ENCODE results near the gene ATAD5.
"Not testable (repeated sequence)": the region's sequence is repeated elsewhere in the genome, so short reads cannot be mapped to it uniquely, and the experiment has no call there.

Gene ATAD5

GRCh38 chr17:30822919-30823318 is 8.8 kb upstream of the ATAD5 start:
- not testable (repeated sequence) for DNase-seq (ENCODE audit: low spot score)

- no peak for DNase-seq (ENCODE audit: low spot score)
Measured at GRCh38 chr17:30823421-30823820, 8.3 kb upstream of the ATAD5 start.

GRCh38 chr17:30824002-30824355 is 7.8 kb upstream of the ATAD5 start:
- DNase-seq (ENCODE audit: low spot score): peak; percentile 26

DNA sequence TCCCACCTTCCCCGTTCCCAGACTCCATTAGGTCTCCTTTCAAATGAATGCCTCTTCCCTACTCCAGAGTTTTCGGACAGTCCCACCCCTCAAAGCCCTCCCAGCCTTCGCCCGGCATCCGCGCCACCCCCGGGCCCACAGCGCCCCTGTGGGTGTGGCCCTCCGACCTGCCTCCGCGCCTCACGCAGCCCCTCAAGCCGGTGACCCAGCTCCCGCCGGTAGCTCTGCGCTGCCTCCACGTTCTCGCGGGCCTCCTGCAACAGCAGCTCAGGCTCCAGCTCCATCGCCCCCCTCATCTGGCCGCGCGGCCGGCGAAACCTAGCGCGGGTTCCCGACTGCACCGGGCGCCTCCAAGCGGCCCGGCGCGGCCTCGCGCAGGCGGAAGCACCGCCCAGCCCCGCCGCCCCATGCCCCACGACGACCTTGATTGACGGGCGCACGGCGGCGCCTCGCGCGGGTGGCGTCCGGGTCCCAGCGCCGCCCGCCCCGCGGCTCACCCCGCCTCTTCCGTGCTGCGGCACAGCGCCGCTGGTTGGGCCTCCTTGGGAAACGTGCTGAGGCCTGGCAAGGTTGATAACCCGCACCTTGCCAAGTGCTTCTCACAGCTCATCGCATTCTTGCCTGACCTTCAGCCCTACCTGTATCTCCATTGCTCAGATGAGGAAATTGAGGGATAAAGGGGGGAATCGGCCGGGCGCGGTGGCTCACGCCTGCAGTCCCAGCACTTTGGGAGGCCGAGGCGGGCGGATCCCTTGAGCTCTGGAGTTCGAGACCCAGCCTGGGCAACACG is 7.2 kb upstream of the ATAD5 start, which contains the start of gene CRLF3:
CRLF3 (minus strand) TSS at position 337 of the 790 bp plus-strand sequence; CDS start at position 296, 41 bp downstream.
- peak; percentile 89 for DNase-seq (ENCODE audit: low spot score)

DNA sequence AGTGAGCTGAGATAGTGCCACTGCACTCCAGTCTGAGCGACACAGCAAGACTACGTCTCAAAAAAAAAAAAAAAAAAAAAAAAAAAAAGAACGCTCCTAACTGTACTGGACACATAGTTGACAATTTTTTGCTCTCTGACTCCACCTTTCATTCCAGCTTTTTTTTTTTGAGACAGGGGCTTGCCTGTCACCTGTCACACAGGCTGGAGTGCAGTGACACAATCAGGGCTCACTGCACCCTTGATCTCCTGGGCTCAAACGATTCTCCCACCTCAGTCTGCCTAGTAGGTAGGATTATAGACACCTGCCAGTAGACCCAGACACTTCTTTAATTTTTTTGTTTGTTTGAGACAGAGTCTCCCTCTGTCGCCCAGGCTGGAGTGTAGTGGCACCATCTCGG is 4.7 kb upstream of the ATAD5 start:
- DNase-seq (ENCODE audit: low spot score): no peak

GRCh38 chr17:30829022-30829421 is 2.7 kb upstream of the ATAD5 start:
- no peak for DNase-seq (ENCODE audit: low spot score)

GRCh38 chr17:30831257-30831656 is 509 bp upstream of the ATAD5 start:
- no peak for DNase-seq (ENCODE audit: low spot score)

DNA sequence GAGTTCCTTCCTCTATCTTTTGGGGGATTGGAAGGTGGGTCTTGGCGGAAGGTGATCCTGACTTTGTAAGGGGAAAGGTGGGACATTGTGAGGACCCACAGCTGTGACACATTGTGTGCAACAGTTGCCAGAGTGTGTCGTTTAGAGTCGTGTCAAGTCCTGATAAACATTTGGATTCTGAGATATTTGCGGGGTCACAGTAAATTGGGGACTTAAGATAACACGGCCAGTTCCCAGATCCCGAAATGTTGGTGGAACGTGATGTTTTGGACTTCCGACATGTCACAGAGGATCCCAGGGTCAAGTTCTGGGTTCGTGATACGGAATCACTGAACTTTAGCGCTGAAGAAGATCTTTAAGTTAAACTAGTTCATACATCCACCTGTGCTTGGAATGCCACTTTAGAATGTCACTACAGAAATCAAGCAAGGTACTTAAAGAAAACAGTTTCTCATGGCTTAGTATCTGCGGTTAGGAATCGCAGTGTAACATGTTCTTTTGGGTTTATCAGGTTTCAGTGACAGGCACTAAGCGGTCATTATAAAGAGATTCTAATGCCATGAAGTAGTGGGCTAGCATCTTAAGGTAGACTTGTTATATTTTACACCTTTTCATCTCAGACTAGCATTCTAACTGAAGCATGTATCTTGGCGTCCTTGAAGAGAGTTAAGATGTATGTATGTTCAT is 815 bp downstream of the ATAD5 start:
- no peak for DNase-seq (ENCODE audit: low spot score)

DNA sequence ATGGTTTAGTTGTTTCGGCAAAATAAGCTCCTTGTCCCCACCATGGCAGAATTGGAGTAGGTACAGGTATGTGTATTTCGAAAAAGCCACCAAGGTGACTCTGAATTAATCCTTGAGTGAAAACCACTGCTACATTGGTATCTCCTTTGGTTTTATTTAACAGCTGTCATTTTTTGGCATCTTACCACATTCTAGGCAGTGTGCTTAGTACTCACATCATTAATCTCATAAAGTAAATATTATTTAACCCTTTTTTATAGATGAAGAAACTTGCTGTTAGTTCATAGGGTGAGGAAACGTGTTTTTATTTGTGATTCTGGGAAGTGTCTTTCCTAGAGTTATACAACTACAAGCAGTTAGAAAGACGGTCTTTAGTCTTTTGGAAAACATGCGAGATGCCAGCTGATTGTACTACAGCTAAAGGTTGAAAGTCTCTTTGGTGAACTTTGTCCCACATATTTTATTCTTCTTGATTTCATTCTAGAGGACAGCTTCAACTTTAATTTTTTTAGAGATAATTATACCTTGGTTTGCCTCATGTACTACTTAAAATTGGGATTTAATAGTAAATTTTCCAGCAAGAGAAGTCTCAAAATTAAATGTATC is 6.5 kb downstream of the ATAD5 start:
- DNase-seq (ENCODE audit: low spot score): no peak

- DNase-seq (ENCODE audit: low spot score): no peak
Measured at GRCh38 chr17:30840771-30841170, 9.0 kb downstream of the ATAD5 start.

GRCh38 chr17:30848021-30848420 is 16.3 kb downstream of the ATAD5 start:
- no peak for DNase-seq (ENCODE audit: low spot score)

DNA sequence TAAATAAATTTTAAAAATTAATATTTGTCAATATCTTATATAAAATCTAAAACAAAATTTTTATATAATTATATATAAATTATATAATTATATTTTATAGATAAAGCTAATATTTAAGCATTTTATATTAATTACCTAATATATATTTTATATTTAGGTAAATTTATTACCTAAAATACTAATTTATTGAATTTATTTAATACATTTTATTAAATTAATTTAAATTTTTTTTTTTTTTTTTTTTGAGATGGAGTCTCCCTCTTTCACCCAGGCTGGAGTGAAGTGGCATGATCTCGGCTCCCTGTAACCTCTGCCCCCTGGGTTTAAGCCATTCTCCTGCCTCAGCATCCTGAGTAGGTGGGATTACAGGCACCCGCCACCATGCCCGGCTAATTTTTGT is 22.4 kb downstream of the ATAD5 start:
- no peak for DNase-seq (ENCODE audit: low spot score)

GRCh38 chr17:30858556-30859250 is 26.9 kb downstream of the ATAD5 start:
- no peak for DNase-seq (ENCODE audit: low spot score)

GRCh38 chr17:30864636-30865035 is 32.9 kb downstream of the ATAD5 start:
- DNase-seq (ENCODE audit: low spot score): no peak

DNA sequence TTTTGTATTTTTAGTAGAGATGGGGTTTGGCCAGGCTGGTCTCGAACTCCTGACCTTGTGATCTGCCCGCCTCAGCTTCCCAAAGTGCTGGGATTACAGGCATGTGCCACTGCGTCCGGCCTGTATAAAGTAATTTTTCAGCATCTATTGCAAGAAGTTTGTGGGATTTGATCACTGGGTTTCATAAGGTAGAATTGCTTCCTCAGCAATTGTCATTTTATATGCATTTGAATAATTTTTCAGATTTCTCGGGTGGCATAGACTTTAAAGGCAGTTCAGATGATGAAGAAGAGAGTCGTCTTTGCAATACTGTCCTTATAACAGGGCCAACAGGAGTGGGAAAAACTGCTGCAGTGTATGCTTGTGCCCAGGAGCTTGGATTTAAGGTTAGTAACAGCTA is 37.2 kb downstream of the ATAD5 start:
- no peak for DNase-seq (ENCODE audit: low spot score)

DNA sequence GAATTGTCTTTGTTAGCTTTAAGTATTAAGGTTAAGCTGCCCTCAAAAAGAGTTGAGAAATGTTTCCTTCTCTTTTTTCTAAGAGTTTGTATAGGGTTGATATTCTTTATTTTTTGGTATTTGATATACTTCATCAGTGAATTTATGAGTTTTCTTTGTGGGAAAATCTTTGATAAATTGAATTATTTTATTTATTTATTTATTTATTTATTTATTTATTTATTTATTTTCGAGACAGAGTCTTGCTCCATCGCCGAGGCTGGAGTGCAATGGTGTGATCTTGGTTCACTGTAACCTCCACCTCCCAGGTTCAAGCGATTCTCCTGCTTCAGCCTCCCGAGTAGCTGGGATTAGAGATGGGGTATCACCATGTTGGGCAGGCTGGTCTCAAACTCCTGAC is 54.4 kb downstream of the ATAD5 start:
- DNase-seq (ENCODE audit: low spot score): no peak

DNA sequence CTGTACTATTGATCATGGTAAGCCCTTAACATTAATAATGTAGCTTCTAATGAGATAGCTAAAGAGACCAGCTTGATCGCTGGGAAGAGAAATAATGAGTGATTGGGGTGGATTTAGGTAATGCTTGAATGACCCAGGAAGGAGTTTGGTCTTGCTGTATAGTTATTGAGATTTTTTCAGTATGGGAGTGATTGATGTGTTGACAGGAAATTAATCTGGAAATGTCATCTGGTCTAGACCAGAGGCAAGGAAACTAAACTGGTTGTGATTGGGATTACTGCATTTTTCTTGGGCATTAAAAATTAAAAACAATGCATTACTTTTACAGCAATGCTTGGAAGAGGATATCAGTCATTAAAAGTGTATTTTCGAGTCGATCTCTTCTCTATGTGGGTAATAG is 62.5 kb downstream of the ATAD5 start:
- no peak for DNase-seq (ENCODE audit: low spot score)

DNA sequence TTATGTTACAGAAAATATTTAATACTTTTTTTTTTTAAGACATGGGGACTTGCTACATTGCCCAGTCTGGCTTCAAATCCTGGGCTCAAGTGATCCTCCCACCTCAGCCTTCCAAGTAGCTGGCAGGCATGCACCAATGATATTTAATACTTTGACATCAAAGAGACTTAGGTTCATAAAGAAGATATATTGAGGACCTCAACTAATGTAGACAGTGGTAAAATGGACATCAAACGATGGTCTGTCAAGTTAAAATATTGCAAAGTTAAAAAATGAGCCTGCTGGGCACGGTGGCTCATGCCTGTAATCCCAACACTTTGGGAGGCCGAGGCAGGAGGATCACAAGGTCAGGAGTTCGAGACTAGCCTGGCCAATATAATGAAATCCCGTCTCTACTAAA is 65.5 kb downstream of the ATAD5 start:
- no peak for DNase-seq (ENCODE audit: low spot score)

DNA sequence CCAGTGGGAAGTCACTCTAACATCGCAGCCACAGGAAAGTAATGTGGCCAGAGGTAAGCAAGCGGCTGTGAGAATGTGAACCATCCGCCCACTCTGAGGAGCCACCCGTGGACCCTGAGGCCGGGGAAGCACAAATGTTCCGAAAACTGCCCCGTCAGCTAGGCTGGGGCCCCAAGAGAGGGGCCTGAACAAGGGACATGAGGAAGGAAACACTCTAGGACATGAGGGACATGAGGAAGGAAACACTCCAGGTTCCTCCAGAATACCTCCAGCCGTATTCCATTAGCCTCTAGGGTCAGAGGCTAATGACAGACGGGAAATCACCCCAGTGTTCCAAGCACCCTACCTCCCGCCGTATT is 74.0 kb downstream of the ATAD5 start:
- no peak for DNase-seq (ENCODE audit: low spot score)

DNA sequence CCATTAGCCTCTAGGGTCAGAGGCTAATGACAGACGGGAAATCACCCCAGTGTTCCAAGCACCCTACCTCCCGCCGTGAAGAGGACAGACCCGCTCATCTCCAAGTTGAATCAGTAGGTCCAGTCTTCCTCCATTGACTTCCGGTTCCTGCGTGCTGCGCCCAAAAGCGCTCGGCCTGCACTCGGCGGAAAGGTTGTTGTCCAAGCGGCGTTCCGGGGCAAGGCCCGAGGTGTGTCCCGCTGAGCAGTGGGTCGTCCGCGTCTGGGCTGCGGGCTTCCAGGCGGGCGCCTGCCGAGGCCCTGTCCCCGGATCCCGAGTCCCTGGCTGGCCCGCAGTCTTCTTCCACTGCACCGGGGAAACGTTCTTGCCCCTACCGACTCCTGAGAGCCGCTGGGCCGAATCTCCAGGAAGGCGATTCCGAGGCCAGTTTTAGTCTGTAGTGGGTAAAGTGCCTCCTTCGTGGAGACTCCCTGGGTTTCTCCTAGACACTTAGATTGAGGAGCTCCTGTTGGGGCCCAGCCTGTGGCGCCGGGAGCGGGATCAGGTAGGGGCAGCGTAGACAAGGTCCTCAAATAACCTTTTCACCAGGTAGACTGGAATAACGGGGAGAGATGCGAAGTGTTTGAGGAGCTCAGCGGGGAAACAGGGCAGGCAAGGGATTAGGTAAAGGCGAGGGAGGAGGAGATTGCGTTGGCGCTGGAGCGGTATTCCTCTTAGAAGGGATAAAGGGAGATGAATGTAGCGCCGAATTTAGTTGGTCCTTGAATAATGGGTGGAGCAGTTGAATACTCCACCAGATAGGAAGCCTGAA is 74.5 kb downstream of the ATAD5 start, which contains the start of gene TEFM:
TEFM (minus strand) TSS at position 138 of the 811 bp plus-strand sequence; CDS start at position 98, 40 bp downstream.
- peak; percentile 74 for DNase-seq (ENCODE audit: low spot score)

- DNase-seq (ENCODE audit: low spot score): no peak
Measured at GRCh38 chr17:30908717-30909420, 77.1 kb downstream of the ATAD5 start.

Measured in HuH-7 (cell line).